MM.1S (cell line): ENCODE results near the gene NUCKS1.

Experiments used
- EZH2 ChIP-seq: fragments of 300-600 bp; sonication (generic); optimal IDR thresholded peaks from 2 replicates; pipeline ENCODE3; 2017; ENCODE audit warnings: low read depth, mild to moderate bottlenecking, antibody characterized with exemption, low read length, mixed read lengths
- TF ChIP-seq, protein P1 (sequence below): fragments of 300-600 bp; sonication (generic); IDR thresholded peaks from 2 replicates; pipeline ENCODE4 v1.5.1; 2016; ENCODE audit warnings: antibody characterized with exemption, low read length, mixed read lengths

DNA sequence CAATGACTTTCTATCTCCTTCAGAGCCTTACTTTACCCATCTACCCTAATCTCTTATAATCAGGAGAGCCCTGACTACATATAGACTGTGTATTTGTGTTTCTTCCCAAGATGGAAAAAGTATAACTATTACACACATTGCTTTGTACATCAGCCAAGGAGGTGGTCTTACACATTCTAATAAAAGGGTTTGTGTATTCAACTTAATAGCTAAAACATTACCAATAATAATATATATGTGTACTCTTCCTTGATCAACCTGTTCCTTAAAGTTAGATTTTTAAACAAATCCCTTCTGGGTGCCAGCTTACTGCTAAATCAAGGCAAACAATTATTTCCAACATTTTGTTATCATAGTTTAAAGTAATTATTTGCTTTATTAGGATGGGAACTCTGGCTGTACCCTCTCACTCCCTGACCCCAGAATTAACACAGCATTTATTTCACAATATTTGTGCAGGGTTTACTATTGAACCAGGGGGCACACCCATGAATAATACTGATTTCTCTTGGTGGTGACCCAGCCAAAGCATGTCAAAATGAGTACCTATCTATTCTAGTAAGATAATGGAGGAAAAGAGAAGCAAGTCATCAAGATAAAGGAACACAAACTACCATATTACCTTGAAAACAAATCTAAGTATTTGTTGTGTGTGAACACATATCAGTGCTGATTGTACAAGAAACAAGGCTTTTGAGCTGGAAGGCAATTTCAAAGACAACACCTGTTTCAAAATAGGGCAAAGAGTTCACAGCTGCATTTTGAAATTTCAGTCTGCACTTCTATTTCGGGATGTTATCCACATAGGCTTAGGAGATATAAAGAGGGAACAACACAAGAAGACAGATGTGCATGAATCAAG lies 39.5 kb downstream of the NUCKS1 start:
- TF ChIP-seq, protein P1, sequence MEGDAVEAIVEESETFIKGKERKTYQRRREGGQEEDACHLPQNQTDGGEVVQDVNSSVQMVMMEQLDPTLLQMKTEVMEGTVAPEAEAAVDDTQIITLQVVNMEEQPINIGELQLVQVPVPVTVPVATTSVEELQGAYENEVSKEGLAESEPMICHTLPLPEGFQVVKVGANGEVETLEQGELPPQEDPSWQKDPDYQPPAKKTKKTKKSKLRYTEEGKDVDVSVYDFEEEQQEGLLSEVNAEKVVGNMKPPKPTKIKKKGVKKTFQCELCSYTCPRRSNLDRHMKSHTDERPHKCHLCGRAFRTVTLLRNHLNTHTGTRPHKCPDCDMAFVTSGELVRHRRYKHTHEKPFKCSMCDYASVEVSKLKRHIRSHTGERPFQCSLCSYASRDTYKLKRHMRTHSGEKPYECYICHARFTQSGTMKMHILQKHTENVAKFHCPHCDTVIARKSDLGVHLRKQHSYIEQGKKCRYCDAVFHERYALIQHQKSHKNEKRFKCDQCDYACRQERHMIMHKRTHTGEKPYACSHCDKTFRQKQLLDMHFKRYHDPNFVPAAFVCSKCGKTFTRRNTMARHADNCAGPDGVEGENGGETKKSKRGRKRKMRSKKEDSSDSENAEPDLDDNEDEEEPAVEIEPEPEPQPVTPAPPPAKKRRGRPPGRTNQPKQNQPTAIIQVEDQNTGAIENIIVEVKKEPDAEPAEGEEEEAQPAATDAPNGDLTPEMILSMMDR = no peak
- no peak for TF ChIP-seq EZH2
